Upper lobe of left lung (tissue), 4 donors: Measurements from ENCODE around the gene PKP1.

Experiments
- CTCF ChIP-seq, 6 experiments: fragments of 450-650 bp in 4 of 6; fragments of 200-600 bp in 2 of 6; sonication (generic) in 2 of 6; IDR thresholded peaks; one replicate each; pipeline ENCODE4 v1.5.1; 2016 to 2019; ENCODE audit warnings: antibody characterized with exemption in 6 of 6
- EP300 ChIP-seq, 4 donors: sonication (generic); formaldehyde crosslinking; IDR thresholded peaks; one replicate each; pipeline ENCODE4 v1.5.1; 2017; ENCODE audit warnings: antibody characterized with exemption in 4 of 4, control low read depth in 2 of 4
- POLR2AphosphoS5 ChIP-seq, 2 donors: sonication (generic); formaldehyde crosslinking; IDR thresholded peaks; one replicate each; pipeline ENCODE4 v1.5.1; 2017; ENCODE audit warnings: antibody characterized with exemption in 2 of 2

DNA sequence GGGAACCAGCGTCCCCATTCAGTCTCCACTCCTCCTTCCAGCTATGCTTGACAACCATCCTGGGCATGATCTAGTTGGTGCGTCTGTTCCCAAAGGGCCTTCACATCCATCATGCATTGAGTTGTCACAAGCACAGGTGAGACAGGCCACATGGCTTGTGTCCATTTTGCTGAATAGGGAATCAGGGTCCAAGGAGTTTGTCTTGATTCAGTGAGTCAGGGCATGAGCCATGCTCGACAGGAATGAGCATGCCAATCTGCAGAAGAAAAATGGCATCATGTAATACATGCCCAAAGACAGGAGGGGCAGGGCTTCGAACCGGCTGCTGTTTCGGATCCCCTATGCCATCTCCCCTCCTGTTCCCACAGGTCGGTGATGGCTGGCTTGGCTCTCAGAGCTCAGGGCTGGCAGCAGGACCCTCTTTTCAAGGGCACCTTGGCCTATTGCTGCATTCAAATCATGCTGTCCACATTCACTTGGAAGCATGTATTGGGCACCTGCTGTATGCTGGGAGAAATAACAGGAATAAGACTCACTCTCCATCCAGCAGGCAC is 44.5 kb downstream of the PKP1 start:
- TF ChIP-seq CTCF (IDR thresholded peaks at IDR 0.05) (no peak), POLR2AphosphoS5 (IDR thresholded peaks at IDR 0.05) (no peak), EP300 (IDR thresholded peaks at IDR 0.05) (no peak)
